ENCODE results near the gene AGPS. TPM values are rescaled to one million over a fixed set of nuclear protein-coding genes. Genes with fewer than 3 reads are reported as not detected.
"Not testable (repeated sequence)": the region's sequence is repeated elsewhere in the genome, so short reads cannot be mapped to it uniquely, and the experiment has no call there.

The AGPS gene
- total RNA-seq, 1 experiment from 2014 or later, result 107 TPM

DNA sequence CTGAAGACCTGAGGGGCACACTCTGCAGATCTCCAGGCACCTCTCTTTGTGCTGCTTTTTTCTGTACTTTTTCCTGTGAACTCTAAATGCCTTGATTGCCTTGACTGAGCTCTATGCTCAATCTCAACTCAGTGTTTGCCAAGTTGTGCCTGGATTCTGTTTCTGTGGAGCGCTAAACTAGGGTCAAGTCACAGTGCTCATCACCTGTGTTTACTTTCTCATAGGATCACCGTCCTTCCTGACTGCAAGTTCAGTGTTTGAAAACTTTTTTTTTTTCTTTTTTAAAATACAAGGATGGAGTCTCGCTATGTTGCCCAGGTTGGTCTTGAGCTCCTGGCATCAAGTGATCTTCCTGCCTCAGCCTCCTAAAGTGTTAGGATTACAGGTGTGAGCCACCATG, 62.6 kb downstream of the AGPS start:
- no peak for DNase-seq
- intact Hi-C loops (cut with micrococcal nuclease; ENCODE audit: unreplicated experiment), result no loop called here
- ChIA-PET POLR2A (ENCODE audit: unreplicated experiment) (no interaction called here), CTCF (no interaction called here)
- no peak overlapping the region for H3K4me2 ChIP-seq
- no peaks in the 10 kb centered on the region for H3K79me2 ChIP-seq (ENCODE audit: low read depth)
- no TSS peak for BruUV-seq (replicated peaks)
- no peak overlapping the region for H2AFZ ChIP-seq
- H3K4me1 ChIP-seq (replicated peaks; ENCODE audit: insufficient read depth), result no peaks in the 10 kb centered on the region
- no peaks in the 10 kb centered on the region for H4K20me1 ChIP-seq (ENCODE audit: insufficient read depth)
- peaks cover 21% of the 10 kb centered on the region for H3K36me3 ChIP-seq (ENCODE audit: low read depth)
- no peak overlapping the region for H3K4me3 ChIP-seq
- H3K9me2 ChIP-seq (ENCODE audit: insufficient read depth), result no peaks in the 10 kb centered on the region
- no peak overlapping the region for H3K27ac ChIP-seq
- H3F3A ChIP-seq (ENCODE audit: insufficient read depth, low read depth), result no peaks in the 10 kb centered on the region; the same call in 1 of the 2 replicates
- no peaks in the 10 kb centered on the region; the same call in 1 of the 2 replicates for H3K9me3 ChIP-seq (ENCODE audit: insufficient read depth, low read depth)
- TF ChIP-seq, protein P1, sequence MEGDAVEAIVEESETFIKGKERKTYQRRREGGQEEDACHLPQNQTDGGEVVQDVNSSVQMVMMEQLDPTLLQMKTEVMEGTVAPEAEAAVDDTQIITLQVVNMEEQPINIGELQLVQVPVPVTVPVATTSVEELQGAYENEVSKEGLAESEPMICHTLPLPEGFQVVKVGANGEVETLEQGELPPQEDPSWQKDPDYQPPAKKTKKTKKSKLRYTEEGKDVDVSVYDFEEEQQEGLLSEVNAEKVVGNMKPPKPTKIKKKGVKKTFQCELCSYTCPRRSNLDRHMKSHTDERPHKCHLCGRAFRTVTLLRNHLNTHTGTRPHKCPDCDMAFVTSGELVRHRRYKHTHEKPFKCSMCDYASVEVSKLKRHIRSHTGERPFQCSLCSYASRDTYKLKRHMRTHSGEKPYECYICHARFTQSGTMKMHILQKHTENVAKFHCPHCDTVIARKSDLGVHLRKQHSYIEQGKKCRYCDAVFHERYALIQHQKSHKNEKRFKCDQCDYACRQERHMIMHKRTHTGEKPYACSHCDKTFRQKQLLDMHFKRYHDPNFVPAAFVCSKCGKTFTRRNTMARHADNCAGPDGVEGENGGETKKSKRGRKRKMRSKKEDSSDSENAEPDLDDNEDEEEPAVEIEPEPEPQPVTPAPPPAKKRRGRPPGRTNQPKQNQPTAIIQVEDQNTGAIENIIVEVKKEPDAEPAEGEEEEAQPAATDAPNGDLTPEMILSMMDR (conservative IDR thresholded peaks at IDR 0.05), result no peak
- TF ChIP-seq EZH2 (IDR thresholded peaks at IDR 0.05; ENCODE audit: low read depth), result no peak
- H3K27me3 ChIP-seq (ENCODE audit: insufficient read depth, low read depth), result no peaks in the 10 kb centered on the region

DNA sequence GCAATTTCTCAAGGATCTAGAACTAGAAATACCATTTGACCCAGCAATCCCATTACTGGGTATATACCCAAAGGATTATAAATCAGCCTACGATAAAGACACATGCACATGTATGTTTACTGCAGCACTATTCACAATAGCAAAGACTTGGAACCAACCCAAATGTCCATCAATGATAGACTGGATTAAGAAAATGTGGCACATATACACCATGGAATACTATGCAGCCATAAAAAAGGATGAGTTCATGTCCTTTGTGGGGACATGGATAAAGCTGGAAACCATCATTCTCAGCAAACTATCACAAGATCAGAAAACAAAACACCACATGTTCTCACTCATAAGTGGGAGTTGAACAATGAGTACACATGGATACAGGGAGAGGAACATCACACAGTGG, 67.2 kb downstream of the AGPS start:
- H3K36me3 ChIP-seq (ENCODE audit: low read depth), result peaks cover 27% of the 10 kb centered on the region
- intact Hi-C loops (cut with micrococcal nuclease; ENCODE audit: unreplicated experiment); H4K20me1 ChIP-seq (ENCODE audit: insufficient read depth); H3K79me2 ChIP-seq (ENCODE audit: low read depth); H3K4me1 ChIP-seq (replicated peaks; ENCODE audit: insufficient read depth); DNase-seq; CTCF ChIA-PET; H3F3A ChIP-seq (ENCODE audit: insufficient read depth, low read depth); H3K27ac ChIP-seq; H3K4me3 ChIP-seq; BruUV-seq (replicated peaks); H3K9me3 ChIP-seq (ENCODE audit: insufficient read depth, low read depth); H3K27me3 ChIP-seq (ENCODE audit: insufficient read depth, low read depth); H3K9me2 ChIP-seq (ENCODE audit: insufficient read depth); H3K4me2 ChIP-seq; H2AFZ ChIP-seq: not testable (repeated sequence)
- POLR2A ChIA-PET (ENCODE audit: unreplicated experiment), result interaction anchor here (0.7 kb wide), 1 partner anchor 36 kb away, joined by 3 read pairs; no protein-coding TSS in a partner anchor

DNA sequence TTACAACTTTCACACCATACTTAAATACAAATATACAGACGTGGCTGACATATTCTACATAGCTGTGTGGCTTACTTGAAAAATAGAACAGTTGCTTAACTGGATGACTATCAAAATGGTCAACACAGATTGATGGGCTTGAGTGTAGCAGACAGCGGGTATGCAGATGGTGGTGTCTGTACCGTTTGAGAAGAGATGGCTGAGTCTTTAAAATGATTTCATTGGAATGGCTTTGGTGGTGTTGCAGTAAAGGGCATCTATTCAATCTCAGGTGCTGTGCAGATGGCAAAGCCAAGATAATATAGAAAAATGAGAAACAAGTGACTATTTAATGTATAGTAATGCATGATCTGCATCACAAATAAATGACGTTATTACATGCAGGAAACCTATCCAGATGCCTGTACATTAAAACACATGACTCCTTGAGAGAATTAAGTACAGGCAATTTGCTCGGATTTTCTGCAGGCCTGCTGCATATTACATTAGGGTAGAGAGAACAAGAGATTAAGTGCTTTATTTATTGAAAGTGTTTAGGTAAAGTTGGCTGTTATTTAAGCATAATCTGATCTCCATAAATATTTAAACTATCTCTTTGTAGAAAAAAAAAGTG, 68.5 kb downstream of the AGPS start:
- POLR2A ChIA-PET (ENCODE audit: unreplicated experiment), result no interaction called here
- CTCF ChIA-PET, result no interaction called here
- intact Hi-C loops (cut with micrococcal nuclease; ENCODE audit: unreplicated experiment), result no loop called here
- H3K4me1 ChIP-seq (replicated peaks; ENCODE audit: insufficient read depth), result no peaks in the 10 kb centered on the region
- BruUV-seq (replicated peaks), result no TSS peak
- H3K9me2 ChIP-seq (ENCODE audit: insufficient read depth), result no peaks in the 10 kb centered on the region
- no peaks in the 10 kb centered on the region for H3K9me3 ChIP-seq (ENCODE audit: insufficient read depth, low read depth)
- H3K27ac ChIP-seq, result no peak overlapping the region
- TF ChIP-seq, protein P1 (conservative IDR thresholded peaks at IDR 0.05), result no peak
- no peak for TF ChIP-seq EZH2 (IDR thresholded peaks at IDR 0.05; ENCODE audit: low read depth)
- DNase-seq, result no peak
- H3K79me2 ChIP-seq (ENCODE audit: low read depth), result no peaks in the 10 kb centered on the region
- no peak overlapping the region for H3K4me2 ChIP-seq
- H3K36me3 ChIP-seq (ENCODE audit: low read depth), result peaks cover 15% of the 10 kb centered on the region
- no peak overlapping the region for H3K4me3 ChIP-seq
- no peaks in the 10 kb centered on the region for H4K20me1 ChIP-seq (ENCODE audit: insufficient read depth)
- no peaks in the 10 kb centered on the region for H3K27me3 ChIP-seq (ENCODE audit: insufficient read depth, low read depth)
- no peaks in the 10 kb centered on the region for H3F3A ChIP-seq (ENCODE audit: insufficient read depth, low read depth)
- H2AFZ ChIP-seq, result no peak overlapping the region

DNA sequence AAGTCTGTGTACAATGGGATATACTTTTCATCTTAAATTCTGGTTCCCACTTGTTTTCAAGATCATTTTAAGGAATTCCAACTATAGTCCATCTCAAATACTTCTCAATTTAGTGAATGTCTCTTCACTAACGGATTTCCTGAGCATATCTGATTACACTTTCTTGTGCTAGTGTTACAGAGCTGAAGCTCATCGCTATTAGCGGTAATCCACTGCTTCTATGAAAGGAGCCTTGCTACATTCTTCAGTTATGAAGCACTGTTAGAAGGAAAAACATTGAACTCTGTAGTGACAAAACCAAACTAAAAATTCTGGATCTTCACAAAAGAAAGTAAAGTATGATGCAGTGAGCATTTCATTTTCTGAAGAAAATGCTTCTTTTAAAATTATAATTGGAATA, 72.0 kb downstream of the AGPS start:
- CTCF ChIA-PET, result no interaction called here
- peaks cover 6% of the 10 kb centered on the region; the same call in 1 of the 2 replicates for H3K36me3 ChIP-seq (ENCODE audit: low read depth)

More for the DNA sequence above, 72.0 kb downstream of the AGPS start:
- Histone ChIP-seq H3K27ac (no peak overlapping the region), H3K4me2 (no peak overlapping the region), H3K27me3 (ENCODE audit: insufficient read depth, low read depth) (no peaks in the 10 kb centered on the region), H2AFZ (no peak overlapping the region), H3K4me1 (replicated peaks; ENCODE audit: insufficient read depth) (no peaks in the 10 kb centered on the region), H3K79me2 (ENCODE audit: low read depth) (no peaks in the 10 kb centered on the region), H3K4me3 (no peak overlapping the region), H4K20me1 (ENCODE audit: insufficient read depth) (no peaks in the 10 kb centered on the region), H3K9me2 (ENCODE audit: insufficient read depth) (no peaks in the 10 kb centered on the region), H3K9me3 (ENCODE audit: insufficient read depth, low read depth) (no peaks in the 10 kb centered on the region), H3F3A (ENCODE audit: insufficient read depth, low read depth) (no peaks in the 10 kb centered on the region)
- DNase-seq, result no peak
- no TSS peak for BruUV-seq (replicated peaks)
- no peak for TF ChIP-seq EZH2 (IDR thresholded peaks at IDR 0.05; ENCODE audit: low read depth)
- TF ChIP-seq, protein P1 (conservative IDR thresholded peaks at IDR 0.05), result no peak
- POLR2A ChIA-PET (ENCODE audit: unreplicated experiment), result no interaction called here
- intact Hi-C loops (cut with micrococcal nuclease; ENCODE audit: unreplicated experiment), result no loop called here

All from PC-9 (cell line).